Activated CD8-positive, alpha-beta memory T cell treated with anti-CD3 and anti-CD28 coated beads, Interleukin-2, amount 50 U/mL, for 48 hours (primary cell): ENCODE results near the gene MT1G.

Source experiments
- DNase-seq: peaks from one replicate; pipeline ENCODE4 v3.0.0-alpha.2; 2020

The MT1G gene

GRCh38 chr16:56667581-56668571, at the start of gene MT1G:
Gene MT1G (minus strand): TSS chr16:56668065. CDS start chr16:56667993, 72 bp downstream.
- DNase-seq, result peak; percentile 74

GRCh38 chr16:56717532-56717931, 49.7 kb upstream of the MT1G start:
- peak; percentile 4 for DNase-seq

DNA sequence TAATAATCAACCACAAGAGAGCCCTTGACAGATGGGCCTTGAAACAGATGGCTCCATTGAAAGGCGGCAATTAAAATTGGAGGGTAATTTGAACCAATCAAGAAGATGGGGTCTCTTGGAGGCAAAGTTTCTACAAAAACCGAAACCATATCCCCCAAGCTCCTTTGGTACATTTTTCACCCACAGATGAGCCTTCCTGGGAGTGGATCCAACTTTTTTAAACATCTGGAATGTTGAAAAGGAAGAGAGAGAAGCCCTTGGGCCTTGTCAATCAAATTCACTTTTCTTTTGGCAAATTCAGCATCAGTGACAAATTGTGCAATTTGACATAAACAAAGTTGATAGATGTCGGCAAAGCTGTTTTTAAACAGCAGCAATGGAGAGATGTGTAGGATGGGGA, 48.9 kb upstream of the MT1G start:
- no peak for DNase-seq

DNA sequence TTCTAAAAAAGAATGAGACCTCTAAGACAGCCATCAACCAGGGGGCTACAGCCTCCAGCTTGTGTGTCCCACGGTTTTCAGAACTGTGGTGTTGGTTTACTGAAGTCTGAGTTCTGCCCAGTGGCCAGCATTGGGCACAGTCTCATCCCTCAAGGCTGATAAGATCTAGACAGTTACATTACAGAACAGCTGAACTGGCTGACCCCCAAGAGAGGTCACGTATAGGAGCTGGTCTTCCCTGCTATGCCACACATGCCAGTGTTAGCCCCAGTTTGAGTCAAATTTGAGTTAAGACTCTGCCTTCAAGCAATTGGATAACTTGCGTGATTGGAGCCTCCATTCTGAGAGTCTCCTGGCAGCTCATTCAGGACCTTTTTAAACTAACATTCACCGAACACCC, 47.3 kb upstream of the MT1G start:
- peak; percentile 36 for DNase-seq

DNA sequence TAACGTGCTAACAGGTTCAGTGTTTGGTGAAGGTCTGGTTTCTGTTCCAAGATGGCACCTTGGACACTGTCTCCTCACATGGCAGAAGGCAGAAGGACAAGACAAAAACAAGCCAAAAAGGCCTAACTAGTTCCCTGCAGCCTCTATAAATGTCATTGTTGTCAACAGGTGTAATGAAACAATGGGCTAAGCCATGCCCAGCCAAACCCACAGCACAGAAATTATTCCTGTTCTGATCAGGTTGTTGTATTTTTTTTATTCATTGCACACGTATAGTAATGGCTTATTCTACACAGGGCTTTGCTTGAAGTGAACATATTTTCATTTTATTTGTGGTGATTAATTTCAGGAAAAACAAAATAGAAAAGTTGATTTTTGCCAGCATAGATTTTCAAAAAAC, 45.9 kb upstream of the MT1G start:
- DNase-seq, result peak; percentile 6

DNA sequence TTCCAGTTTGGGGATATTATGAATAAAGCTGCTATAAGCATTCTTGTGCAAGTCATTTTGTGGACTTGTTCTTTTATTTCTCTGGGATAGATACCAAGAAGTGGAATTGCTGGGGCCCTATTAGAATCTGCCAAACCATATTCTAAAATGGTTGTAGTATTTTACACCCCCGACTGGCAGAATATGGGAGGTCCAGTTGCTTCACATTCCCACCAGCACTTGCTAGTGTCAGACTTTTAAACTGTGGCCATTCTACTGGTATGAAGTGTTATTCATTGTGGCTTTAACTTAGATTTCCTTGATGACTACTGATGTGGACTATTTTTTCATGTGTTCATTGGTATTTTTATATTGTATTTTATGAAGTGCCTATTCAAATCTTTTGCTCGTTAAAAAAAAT, 44.0 kb upstream of the MT1G start:
- DNase-seq, result peak; percentile 1

- peak; percentile 50 for DNase-seq
Measured at GRCh38 chr16:56710181-56710737, 42.4 kb upstream of the MT1G start.

- DNase-seq, result peak; percentile 56
Measured at GRCh38 chr16:56709443-56710040, 41.7 kb upstream of the MT1G start.

DNA sequence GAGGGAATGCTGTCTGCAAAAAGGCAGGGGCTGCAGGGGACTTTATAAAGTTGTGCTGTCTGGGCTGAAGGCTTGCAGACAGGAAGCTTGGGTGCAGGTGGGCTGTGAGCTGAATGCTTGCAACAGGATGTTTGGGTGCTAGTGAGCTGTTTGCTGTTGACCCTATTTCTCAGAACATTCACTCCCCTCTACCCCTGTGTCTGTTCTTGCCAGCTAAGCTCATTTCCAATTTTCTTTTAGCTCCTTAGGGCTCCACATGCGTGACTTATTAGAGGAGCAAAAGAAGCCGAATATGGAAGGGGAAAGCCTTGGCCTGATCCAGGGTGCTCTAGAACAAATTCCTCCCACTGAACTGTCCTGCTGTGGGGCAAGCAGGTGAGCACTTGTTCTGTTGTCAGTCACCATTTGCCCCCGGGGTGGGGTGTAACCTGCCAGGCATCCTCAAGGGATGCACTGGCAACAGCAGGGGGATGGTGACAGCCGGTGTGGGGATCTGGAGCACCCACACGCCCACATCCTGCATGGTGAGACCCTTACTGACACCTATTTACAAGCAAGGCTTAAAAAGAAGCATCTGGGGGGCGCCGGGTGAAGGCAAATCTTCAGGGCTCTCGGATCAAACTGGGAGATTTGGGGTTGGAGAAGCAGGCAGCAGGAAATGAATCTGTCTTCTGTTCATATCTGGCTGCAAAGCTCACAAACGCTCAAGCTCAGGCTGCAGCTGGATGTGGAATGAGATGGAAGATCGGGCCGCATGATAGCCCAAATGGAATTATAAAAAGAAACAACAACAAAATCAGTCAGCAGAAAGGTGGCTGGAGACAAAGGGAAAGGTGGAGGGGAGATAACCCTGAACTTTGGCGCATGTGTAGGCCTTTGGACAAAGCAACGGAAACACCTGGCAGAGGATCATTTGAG, 40.9 kb upstream of the MT1G start:
- peak; percentile 58 for DNase-seq

DNA sequence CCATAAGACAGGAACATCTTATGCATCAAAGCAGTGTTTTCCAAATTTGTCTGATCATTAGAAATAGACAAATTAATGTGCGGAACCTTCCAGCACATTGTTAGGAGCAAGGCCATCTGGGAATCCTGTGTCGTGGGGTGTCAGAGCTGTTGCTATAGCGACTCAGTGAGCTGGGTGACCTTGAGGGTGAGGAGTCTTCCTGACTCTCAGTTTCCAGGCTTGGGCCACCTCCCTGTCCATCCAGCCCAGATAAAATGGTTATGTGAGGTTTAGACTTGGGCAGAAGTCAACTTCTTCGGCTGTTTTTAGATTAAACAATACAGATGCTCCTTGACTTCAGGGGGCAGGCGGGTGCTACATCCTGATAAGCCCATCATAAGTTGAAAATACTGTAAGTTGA, 35.0 kb upstream of the MT1G start:
- peak; percentile 45 for DNase-seq

DNA sequence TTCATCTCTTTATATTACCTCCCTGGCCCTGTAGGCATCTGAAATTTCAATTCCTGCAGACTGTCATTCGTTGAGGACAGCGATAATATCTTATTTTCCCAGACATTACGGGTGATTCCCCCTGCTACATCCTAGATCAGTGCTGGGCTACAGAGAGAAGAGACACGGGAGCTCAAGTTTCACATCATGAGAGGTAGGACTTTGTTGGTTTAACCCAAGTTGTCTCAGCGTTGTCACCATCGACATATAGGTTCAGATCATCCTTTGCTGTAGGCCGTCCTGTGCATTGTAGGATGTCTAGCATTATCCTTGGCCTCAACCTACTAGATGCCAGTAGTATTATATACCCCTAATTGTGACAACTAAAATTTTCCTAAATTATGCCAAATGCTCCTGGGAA, 33.7 kb upstream of the MT1G start:
- DNase-seq, result peak; percentile 38

DNA sequence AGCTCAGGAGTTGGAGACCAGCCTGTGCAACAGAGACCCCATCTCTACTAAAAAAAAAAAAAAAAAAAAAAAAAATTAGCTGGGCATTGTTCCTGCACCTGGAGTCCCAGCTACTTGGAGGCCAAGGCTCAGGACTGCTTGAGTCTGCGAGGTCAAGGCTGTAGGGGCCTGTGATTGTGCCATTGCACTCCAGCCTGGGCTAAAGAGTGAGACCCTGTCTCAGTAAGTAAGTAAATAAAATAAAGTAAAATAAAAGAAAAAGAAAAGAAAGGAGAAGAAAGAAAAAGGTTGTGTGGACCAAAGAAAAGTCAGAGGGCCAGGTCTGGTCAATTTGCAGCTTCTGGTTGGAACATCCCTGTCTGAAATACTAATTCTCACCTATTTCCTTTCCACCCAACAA, 32.8 kb upstream of the MT1G start:
- DNase-seq, result peak; percentile 17

GRCh38 chr16:56700195-56700594, 32.3 kb upstream of the MT1G start:
- no peak for DNase-seq

DNA sequence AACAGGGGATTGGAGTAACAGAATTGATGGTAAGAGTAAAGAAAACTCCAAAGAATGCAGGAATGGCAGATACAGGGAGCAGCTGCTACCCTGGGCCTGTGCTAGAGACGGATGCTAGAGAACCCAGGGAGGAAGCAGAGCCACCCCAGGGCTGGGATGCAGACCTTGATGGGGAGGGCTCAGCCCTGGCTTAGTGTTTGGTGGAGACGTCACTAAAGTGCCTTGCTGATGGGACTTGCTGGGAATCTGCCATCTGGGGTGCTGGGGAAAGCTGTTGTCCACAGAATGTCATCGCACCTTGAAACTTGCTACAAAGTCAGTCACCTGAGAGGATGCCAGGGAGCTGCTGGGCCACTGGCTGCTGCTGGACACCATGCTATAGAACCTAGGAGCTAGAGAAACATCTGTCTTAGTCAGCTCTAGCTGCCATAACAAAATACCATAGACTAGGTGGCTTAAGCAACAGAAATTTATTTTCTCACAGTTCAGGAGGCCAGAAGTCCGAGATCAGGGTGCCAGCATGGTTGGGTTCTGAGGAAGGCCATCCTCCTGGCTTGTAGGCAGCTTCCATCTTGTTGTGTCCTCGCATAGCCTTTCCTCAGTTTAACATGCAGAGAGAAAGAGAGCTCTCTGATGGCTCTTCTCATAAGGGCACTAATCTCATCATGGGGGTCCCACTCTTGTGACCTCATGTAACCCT, 29.7 kb upstream of the MT1G start:
- no peak for DNase-seq

- DNase-seq, result no peak
Measured at GRCh38 chr16:56695246-56695645, 27.4 kb upstream of the MT1G start.

- no peak for DNase-seq
Measured at GRCh38 chr16:56691885-56692284, 24.0 kb upstream of the MT1G start.

DNA sequence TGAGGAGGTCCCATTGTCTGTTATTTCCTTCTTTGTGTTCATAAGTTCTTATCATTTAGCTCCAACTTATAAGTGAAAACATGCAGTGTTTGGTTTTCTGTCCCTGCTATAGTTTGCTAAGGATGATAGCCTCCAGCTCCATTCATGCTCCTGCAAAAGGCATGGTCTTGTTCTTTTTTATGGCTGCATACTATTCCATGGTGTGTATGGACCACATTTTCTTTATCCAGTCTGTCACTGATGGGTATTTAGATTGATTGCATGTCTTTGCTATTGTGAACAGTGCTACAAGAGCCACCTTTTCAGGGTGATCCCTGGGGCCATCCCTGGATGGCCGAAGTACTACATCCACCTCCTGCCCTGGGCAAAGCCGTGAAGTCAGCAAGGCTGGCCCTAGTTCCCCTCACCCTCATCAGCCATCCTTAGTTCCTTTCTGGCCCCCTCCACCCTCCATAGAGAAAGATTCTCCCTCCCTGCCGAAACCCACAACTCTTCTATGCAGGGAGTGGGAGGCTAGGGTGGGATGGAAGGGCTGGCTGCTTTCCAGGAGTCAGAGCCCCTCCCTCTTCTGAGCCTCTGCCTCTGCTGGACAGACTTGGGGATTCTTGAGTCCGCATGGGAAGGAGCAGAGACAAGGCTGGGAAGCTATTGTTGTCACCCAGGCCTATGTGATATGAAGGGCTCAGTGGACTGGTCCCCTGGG, 22.7 kb upstream of the MT1G start:
- no peak for DNase-seq

DNA sequence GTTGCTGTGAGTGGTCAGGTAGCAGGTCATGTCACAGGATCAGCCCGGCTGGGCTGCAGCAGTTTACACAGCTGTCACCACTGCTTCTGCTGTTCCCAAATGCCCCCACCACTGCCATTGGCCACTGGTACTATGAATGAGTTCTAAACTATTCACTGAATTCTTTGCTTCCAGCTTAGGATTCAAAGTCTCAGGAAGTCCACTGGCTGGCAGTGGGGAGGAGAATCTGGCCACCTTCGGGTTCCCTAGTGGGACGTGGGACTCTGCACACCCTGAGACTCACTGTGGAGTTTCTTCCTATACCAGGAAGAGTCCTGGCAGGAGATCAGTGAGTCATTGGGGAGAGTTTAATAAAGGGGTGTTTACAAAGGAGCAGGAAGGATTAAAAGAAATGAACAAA, 21.3 kb upstream of the MT1G start:
- no peak for DNase-seq

- no peak for DNase-seq
Measured at GRCh38 chr16:56688762-56689161, 20.9 kb upstream of the MT1G start.

- no peak for DNase-seq
Measured at GRCh38 chr16:56686758-56687157, 18.9 kb upstream of the MT1G start.

DNA sequence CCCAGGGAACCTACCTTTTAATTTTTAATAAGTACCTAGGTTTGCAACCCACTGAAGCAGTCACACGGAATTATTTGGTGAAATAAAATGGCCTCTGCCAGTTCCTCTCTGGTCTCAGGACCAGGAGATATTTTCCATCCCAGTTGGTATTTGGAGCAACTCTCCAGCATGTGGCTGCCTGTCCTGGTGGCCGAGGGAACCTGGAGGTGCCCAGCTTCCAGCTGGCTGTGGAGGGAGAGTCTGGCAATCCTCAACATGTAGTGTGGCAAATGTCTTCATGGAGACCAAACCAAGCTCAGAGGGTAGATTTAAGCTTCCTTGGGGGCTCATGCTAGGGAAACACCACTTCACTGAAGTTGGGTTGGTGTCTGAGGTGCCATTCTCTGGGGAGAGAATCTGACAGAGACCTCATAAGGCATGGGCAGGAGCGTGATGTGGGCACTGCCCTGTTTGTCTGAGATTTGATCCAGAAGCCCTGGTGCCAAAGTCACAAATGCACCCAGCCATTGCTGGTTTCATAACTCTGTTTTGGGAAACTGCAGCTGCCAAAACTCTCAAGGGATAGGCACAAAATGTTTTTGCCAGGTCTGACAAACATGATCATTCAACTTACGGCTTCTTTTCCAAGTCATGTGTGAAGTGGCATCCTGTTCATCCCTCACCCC, 17.2 kb upstream of the MT1G start:
- no peak for DNase-seq
